GM23338 (cell line): ENCODE data around the gene APOLD1. TPM values are rescaled to one million over a fixed set of nuclear protein-coding genes. Genes with fewer than 3 reads are reported as not detected.

ENCODE experiments used
- ATAC-seq: fragments of 200-7000 bp; cut with Tn5 transposase; 3 replicates; pipeline ENCODE4 v1.9.1; 2020
- DNase-seq: peaks from one replicate; pipeline ENCODE4 v3.0.0-alpha.2; 2015; ENCODE audit warnings: low spot score
- H2AFZ ChIP-seq: fragments of 200-600 bp; sonication (generic); 2 replicates; pipeline ENCODE4 v1.8.0; 2016; ENCODE audit warnings: antibody characterized with exemption, mild to moderate bottlenecking, moderate library complexity
- H3F3A ChIP-seq: fragments of 200-600 bp; sonication (generic); replicated peaks from 2 replicates; pipeline ENCODE4 v1.8.0; 2017; ENCODE audit warnings: antibody characterized with exemption, mixed run types, low read depth
- H3K27ac ChIP-seq: fragments of 200-600 bp; sonication (generic); 2 replicates; pipeline ENCODE4 v1.6.1; 2016; ENCODE audit warnings: low read depth
- H3K27me3 ChIP-seq: fragments of 200-600 bp; sonication (generic); 2 replicates; pipeline ENCODE4 v1.8.0; 2016; ENCODE audit warnings: mild to moderate bottlenecking, mixed run types, moderate library complexity; ENCODE audit not compliant: insufficient read depth
- H3K36me3 ChIP-seq: fragments of 200-600 bp; sonication (generic); 2 replicates; pipeline ENCODE4 v1.8.0; 2016; ENCODE audit warnings: mild to moderate bottlenecking; ENCODE audit not compliant: insufficient read depth
- H3K4me1 ChIP-seq: fragments of 200-600 bp; sonication (generic); 2 replicates; pipeline ENCODE4 v1.8.0; 2016; ENCODE audit warnings: mild to moderate bottlenecking, moderate library complexity; ENCODE audit not compliant: insufficient read depth
- H3K4me2 ChIP-seq: fragments of 200-600 bp; sonication (generic); 2 replicates; pipeline ENCODE4 v1.7.1; 2017; ENCODE audit warnings: mixed run types
- H3K4me3 ChIP-seq: fragments of 200-600 bp; sonication (generic); 2 replicates; pipeline ENCODE4 v1.6.1; 2016; ENCODE audit warnings: mixed run types
- H3K79me2 ChIP-seq: fragments of 200-600 bp; sonication (generic); replicated peaks from 2 replicates; pipeline ENCODE4 v1.8.0; 2017; ENCODE audit warnings: mild to moderate bottlenecking; ENCODE audit not compliant: insufficient read depth
- H3K9me2 ChIP-seq: fragments of 200-600 bp; sonication (generic); 2 replicates; pipeline ENCODE4 v1.8.0; 2017; ENCODE audit not compliant: insufficient read depth
- H4K20me1 ChIP-seq: fragments of 200-600 bp; sonication (generic); replicated peaks from 2 replicates; pipeline ENCODE4 v1.8.0; 2017; ENCODE audit warnings: mild to moderate bottlenecking; ENCODE audit not compliant: insufficient read depth
- H3K27ac Mint-ChIP-seq: 2 replicates; pipeline ENCODE4 v1.8.0; 2020; ENCODE audit warnings: inconsistent platforms, mild to moderate bottlenecking, moderate library complexity, mixed read lengths
- H3K27me3 Mint-ChIP-seq: 3 replicates; pipeline ENCODE4 v1.8.0; 2022; ENCODE audit warnings: low read depth, mild to moderate bottlenecking, moderate library complexity, mixed read lengths, inconsistent platforms; ENCODE audit not compliant: insufficient read depth, poor library complexity
- H3K36me3 Mint-ChIP-seq: 3 replicates; pipeline ENCODE4 v1.8.0; 2021; ENCODE audit warnings: low read depth, mild to moderate bottlenecking, inconsistent platforms, moderate library complexity, mixed read lengths
- H3K4me1 Mint-ChIP-seq: 3 replicates; pipeline ENCODE4 v1.8.0; 2020; ENCODE audit warnings: mild to moderate bottlenecking, inconsistent platforms, mixed read lengths
- H3K4me3 Mint-ChIP-seq: 3 replicates; pipeline ENCODE4 v1.8.0; 2021; ENCODE audit warnings: moderate library complexity, mild to moderate bottlenecking, inconsistent platforms, mixed read lengths
- H3K9me3 Mint-ChIP-seq: 3 replicates; pipeline ENCODE4 v1.8.0; 2020; ENCODE audit warnings: moderate library complexity, mild to moderate bottlenecking, inconsistent platforms, mixed read lengths
- CREB1 ChIP-seq: fragments of 250-450 bp; sonication (Bioruptor Pico); IDR thresholded peaks from 2 replicates; pipeline ENCODE4 v1.5.0; 2020; ENCODE audit warnings: low read depth, mild to moderate bottlenecking, moderate library complexity
- ETS1 ChIP-seq: IDR thresholded peaks from 2 replicates; pipeline ENCODE4 v1.6.1; 2016; ENCODE audit warnings: antibody characterized with exemption
- EZH2 ChIP-seq: fragments of 200-600 bp; sonication (generic); IDR thresholded peaks from one replicate; pipeline ENCODE4 v1.8.0; 2017; ENCODE audit warnings: antibody characterized with exemption, mild to moderate bottlenecking, low read depth; ENCODE audit not compliant: unreplicated experiment
- EZH2phosphoT487 ChIP-seq: fragments of 200-600 bp; sonication (generic); IDR thresholded peaks from one replicate; pipeline ENCODE4 v1.8.1; 2018; ENCODE audit warnings: antibody characterized with exemption; ENCODE audit not compliant: unreplicated experiment
- JUNB ChIP-seq: IDR thresholded peaks from one replicate; pipeline ENCODE4 v1.6.1; 2016; ENCODE audit warnings: antibody characterized with exemption; ENCODE audit not compliant: unreplicated experiment
- NANOG ChIP-seq: IDR thresholded peaks from 2 replicates; pipeline ENCODE4 v1.6.1; 2016; ENCODE audit warnings: antibody characterized with exemption, borderline replicate concordance
- POLR2AphosphoS5 ChIP-seq: IDR thresholded peaks from 2 replicates; pipeline ENCODE4 v1.6.1; 2016; ENCODE audit warnings: antibody characterized with exemption, low read depth
- REST ChIP-seq: IDR thresholded peaks from one replicate; pipeline ENCODE4 v1.6.1; 2018; ENCODE audit warnings: antibody characterized with exemption; ENCODE audit not compliant: unreplicated experiment
- STAT1 ChIP-seq: IDR thresholded peaks from one replicate; pipeline ENCODE4 v1.6.1; 2016; ENCODE audit warnings: antibody characterized with exemption; ENCODE audit not compliant: unreplicated experiment
- ZNF331 ChIP-seq: fragments of 250-450 bp; sonication (Bioruptor Pico); IDR thresholded peaks from 2 replicates; pipeline ENCODE4 v1.5.0; 2020; ENCODE audit warnings: low read depth, mild to moderate bottlenecking, moderate library complexity
- polyA plus RNA-seq: library from polyadenylated mRNA; unstranded; fragments of >200 nt; fragmentation: Nextera tagmentation; extraction: Ambion mirVana; gene quantifications from 2 replicates; pipeline ENCODE4 v1.2.1, GENCODE V29; 2016
- total RNA-seq: library from RNA; depleted of rRNA; stranded (reverse); fragments of >200 nt; shearing (Covaris generic); gene quantifications from 2 replicates; pipeline ENCODE4 v1.2.3, GENCODE V29; 2014
- TF ChIP-seq, protein P1 (sequence below), 2 experiments: fragments of 200-600 bp in 1 of 2; sonication (generic) in 1 of 2; conservative IDR thresholded peaks; 2 replicates each; pipeline versions ENCODE4 v1.5.1 to v1.6.1; 2016 to 2017; ENCODE audit warnings: antibody characterized with exemption in 2 of 2, low read depth in 2 of 2, mild to moderate bottlenecking in 2 of 2, moderate library complexity in 1 of 2

APOLD1 gene
- total and polyA plus RNA-seq, 2 experiments from 2014 or later, result 0.94 to 1.8 TPM

- TF ChIP-seq, protein P1, sequence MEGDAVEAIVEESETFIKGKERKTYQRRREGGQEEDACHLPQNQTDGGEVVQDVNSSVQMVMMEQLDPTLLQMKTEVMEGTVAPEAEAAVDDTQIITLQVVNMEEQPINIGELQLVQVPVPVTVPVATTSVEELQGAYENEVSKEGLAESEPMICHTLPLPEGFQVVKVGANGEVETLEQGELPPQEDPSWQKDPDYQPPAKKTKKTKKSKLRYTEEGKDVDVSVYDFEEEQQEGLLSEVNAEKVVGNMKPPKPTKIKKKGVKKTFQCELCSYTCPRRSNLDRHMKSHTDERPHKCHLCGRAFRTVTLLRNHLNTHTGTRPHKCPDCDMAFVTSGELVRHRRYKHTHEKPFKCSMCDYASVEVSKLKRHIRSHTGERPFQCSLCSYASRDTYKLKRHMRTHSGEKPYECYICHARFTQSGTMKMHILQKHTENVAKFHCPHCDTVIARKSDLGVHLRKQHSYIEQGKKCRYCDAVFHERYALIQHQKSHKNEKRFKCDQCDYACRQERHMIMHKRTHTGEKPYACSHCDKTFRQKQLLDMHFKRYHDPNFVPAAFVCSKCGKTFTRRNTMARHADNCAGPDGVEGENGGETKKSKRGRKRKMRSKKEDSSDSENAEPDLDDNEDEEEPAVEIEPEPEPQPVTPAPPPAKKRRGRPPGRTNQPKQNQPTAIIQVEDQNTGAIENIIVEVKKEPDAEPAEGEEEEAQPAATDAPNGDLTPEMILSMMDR (conservative IDR thresholded peaks at IDR 0.05; ENCODE audit: low read depth in 2 of 2), result no peak
- TF ChIP-seq REST, result no peak
- TF ChIP-seq ETS1, result no peak
- no peak for TF ChIP-seq EZH2
- TF ChIP-seq STAT1, result no peak
- TF ChIP-seq EZH2phosphoT487, result no peak
- no peak for TF ChIP-seq ZNF331 (CRISPR knock-in tag)
- no peak for TF ChIP-seq JUNB
- no peak for TF ChIP-seq CREB1 (CRISPR knock-in tag)
- no peak for TF ChIP-seq NANOG
- TF ChIP-seq POLR2AphosphoS5, result no peak
These were observed 18.6 kb downstream of the APOLD1 start (continued) for GRCh38 chr12:12804011-12804410.

DNA sequence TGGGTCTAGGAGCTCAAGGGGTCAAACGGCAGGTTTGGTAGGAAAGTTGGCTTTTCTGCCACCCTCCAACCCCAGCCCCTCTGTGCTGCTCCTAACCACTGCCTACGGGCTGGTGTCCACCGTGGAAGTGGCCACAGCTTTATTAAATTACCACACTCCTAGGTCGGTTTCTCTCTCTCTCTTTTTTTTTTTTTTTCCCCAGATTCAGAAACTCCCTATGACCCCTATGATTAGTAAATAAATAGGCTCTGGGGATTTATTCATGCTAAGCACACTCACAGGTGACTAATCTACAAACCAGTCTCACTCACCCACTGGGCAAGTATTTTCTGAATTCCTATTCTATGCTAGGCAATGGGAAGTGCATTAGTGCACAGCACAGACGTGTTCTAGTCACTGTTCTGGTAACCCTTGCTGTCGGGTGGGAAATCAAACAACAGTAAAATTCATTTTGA, 19.0 kb downstream of the APOLD1 start:
- H3K27ac ChIP-seq, result no peak overlapping the region
- H3K36me3 ChIP-seq, result no peaks in the 10 kb centered on the region
- H3K79me2 ChIP-seq, result no peaks in the 10 kb centered on the region
- Mint-ChIP-seq H3K4me1 (peaks cover 5% of the 10 kb centered on the region; the same call in 2 of the 3 replicates), H3K27me3 (peaks cover 1% of the 10 kb centered on the region), H3K27ac (no peak overlapping the region), H3K4me3 (no peak overlapping the region), H3K36me3 (no peaks in the 10 kb centered on the region), H3K9me3 (0 out of 3 replicates have a peak, but pooled peaks cover 2% of the 10 kb centered on the region)
- no peaks in the 10 kb centered on the region for H3K27me3 ChIP-seq
- no peak for DNase-seq
- no peaks in the 10 kb centered on the region for H3F3A ChIP-seq
- H2AFZ ChIP-seq, result no peak overlapping the region
- no peak for ATAC-seq
- no peaks in the 10 kb centered on the region for H4K20me1 ChIP-seq
- no peak for TF ChIP-seq STAT1
- H3K4me2 ChIP-seq, result no peak overlapping the region
- no peak overlapping the region for H3K4me3 ChIP-seq
- no peaks in the 10 kb centered on the region for H3K9me2 ChIP-seq
- H3K4me1 ChIP-seq, result 0 out of 2 replicates have a peak, but pooled peaks cover 5% of the 10 kb centered on the region
